Amniotic epithelial cell (primary cell): Measurements from ENCODE around the gene MYH11.

ENCODE experiments used
- DNase-seq: peaks from one replicate; pipeline ENCODE4 v3.0.0-alpha.2; 2010; ENCODE audit warnings: low read depth

MYH11 gene

DNA sequence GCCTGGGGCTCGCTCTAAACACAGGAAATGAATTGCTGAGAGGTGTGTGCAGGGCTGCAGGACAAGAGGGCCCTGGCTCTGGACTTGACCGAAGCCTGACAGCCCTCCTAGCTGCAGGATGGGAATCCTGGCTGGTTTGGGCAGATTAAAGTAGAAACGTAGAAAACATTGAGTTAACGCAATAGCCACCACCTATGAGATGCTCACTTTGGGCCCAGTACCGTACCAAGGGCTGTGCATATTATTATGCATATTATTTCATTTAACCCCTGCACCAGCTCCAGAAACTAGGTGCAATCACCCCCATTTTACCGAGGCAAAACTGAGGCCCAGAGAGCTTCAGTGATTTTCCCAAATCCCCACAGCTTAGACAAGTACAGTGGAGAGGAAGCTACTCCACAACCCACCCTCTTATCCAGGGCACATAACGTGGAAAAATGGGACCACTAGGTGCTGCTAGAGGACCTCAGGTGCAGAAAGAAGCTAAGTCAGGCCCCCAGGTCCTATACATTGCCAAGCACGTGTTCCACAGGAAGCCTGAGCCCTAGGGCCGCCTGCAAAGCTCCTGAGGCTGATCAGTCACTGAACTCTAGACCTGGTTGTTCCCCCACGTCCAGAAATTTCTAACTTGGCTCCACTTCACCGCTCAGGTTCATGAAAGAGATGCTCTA lies 79.2 kb downstream of the MYH11 start:
- DNase-seq: peak; percentile 57

DNA sequence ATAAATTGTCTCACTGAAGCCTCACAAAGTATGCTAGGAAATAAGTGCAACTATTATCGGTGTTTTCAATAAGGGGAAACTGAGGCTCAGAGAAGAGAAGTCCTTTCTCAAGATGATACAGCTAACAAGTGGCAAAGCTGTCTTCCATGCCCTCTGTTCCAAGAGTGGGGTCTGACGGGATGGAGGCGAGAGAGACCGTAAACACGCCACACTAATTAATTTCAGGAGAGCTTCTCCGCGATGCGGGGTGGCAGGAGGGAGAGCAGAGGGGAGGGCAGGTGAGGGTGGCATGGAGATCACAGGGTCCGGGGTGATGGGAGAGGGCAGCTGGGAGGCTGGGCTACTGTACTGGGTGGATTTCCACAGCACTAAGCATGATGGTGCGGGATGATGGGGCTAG lies 80.3 kb downstream of the MYH11 start:
- no peak for DNase-seq

DNA sequence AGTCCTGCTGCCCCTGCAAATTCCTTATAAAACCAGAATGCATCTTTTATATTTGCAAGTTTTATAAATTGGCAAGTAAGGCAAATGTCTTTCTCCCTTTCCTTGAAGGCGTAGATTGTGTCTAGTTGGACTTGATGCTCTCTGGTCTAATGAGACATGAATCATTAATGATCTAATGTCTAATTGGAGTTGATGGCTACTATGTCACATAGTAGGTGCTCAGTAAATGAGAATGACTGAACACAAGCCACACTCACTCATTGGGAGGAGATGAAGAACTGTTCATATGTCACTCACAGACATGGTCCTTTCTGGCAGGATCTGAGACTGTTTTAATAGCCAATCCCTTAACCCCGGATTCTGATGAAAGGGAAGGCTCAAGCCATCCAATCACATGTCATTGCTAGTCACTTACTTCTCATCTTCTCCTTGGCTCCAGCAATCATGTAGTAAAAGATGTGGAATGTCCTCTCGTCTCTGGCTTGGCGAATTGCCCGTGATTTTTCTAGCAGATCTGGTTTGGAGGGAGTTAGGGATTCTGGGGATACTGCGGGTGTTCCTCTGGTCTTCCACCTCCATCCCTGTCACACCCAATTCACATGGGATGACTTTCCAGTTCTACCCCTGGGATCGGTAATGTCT lies 81.0 kb downstream of the MYH11 start:
- DNase-seq: no peak

DNA sequence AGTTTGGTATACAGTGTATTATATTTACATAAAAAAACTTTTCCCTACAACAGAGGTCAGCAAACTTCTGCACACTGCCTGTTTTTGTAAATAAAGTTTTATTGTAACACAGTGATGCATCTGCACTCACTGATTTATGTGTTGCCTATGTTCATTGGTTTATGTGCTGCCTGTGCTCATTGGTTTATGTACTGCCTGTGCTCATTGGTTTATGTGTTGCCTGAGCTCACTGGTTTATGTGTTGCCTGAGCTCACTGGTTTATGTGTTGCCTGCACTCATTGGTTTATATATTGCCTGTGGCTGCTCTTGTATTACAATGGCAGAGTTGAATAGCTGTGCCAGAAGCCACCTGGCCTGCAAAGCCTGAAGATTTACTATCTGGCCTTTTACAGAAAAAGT lies 81.6 kb downstream of the MYH11 start:
- DNase-seq: peak; percentile 37

DNA sequence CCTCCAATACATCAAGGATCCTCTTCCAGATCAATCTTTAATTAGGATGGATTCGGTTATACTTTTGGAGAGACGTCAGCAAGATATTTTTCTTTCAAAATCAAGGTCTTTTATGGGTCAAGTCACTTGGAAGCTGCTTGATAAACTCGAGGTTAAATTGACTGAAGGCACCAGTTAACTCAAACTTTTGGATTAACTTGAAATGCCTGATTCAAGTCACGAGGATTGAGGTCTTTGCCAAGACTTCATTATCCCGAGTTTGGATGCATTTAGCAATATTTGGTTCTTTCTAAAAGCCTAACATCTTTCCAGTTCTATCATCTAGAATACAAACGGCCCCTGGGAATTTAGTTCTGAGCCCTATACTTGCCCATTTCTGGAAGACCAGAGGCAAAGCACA lies 82.9 kb downstream of the MYH11 start:
- no peak for DNase-seq

DNA sequence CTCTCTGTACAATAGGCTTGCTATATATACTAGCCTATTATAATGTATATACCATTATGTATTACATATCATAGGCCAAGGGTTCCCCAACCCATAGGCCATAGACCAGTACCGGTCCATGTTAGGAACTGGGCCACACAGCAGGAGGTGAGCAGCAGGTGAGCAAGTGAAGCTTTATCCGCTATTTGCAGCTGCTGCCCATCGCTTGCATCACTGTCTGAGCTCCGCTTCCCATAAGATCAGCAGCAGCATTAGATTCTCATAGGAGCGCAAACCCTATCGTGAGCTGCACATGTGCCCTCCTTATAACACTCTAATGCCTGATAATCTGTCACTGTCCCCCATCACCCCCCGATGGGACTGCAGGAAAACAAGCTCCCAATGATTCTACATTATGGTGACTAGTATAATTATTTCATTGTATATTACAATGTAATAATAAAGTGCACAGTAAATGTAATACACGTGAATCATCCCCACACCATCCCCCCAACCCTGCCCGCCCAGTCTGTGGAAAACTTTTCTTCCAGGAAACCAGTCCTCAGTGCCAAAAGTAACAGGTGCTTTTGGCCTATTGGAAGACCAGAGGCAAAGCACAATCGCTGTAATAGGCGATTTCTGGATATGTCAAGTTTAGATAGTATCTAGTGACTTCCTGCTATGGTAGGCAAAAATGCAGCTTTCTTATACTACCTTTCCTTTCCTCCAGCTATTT lies 84.1 kb downstream of the MYH11 start:
- DNase-seq: no peak

DNA sequence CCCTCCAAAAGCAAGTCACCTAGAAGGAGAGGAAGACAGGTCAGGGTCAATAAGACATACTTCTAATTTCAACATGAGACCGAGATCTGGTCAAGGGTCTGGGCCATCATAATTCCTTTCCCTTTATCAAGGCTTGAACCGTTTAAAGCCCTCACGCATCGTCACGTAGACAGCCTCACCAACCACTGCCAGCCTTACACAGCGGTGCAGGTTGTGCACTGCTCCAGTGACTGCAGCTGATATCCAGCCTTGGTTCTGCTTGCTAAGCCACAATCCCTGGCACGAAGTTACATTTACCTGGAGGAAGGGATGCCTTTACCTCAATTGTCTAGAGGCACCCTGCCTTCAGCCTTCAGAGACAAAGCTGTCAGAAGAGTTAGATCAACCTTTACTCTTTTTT lies 85.1 kb downstream of the MYH11 start:
- DNase-seq: no peak

DNA sequence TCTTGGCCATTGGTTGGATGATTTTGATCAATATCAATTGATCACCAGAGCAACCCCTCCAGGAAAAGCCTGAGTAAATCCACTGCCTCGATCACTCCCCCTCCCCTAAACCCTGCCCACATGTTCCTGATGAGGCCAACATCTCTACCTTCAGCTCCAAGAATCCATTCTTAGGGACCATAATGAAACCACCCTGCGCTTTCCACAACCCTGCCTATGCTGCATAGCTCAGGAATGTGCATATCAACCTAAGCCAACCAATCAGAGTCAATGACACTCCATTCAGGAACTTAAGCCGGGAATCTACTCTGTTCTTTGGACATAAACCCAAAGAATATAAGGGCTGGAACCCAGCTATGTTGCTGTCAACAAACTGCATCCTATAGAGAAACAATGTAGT lies 86.3 kb downstream of the MYH11 start:
- DNase-seq: peak; percentile 62

DNA sequence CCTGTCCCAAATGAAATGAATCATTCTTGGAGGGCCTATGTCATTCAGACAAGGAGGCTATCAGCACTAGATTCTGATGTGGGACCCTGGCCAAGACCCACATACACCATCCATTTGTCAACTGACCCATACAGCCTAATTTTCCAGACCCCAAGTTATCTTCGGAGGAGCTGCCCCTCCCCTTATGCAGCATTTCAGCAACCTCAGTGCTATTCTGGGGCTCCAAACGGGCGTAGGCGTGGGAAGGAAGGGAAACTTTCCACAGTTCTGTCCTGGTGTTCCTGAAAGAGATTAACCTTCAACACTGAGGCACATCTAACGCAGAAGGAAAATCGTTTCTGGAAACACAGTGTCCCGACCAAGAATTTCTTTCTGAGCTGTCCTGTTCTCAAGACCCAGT lies 86.7 kb downstream of the MYH11 start:
- no peak for DNase-seq

DNA sequence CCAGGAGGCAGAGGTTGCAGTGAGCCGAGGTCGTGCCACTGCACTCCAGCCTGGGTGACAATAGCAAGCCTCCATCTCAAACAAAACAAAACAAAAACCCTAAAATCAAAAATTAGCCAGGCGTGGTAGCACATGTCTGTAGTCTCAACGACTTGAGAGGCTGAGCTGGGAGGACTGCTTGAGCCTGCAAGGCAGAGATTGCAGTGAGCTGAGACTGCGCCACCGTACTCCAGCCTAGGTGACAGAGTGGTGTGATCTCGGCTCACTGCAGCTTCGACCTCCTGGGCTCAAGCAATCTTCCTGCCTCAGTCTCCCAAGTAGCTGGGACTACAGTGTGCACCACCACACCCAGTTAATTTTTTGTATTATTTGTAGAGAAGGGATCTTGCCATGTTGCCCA lies 87.6 kb downstream of the MYH11 start:
- DNase-seq: no peak

DNA sequence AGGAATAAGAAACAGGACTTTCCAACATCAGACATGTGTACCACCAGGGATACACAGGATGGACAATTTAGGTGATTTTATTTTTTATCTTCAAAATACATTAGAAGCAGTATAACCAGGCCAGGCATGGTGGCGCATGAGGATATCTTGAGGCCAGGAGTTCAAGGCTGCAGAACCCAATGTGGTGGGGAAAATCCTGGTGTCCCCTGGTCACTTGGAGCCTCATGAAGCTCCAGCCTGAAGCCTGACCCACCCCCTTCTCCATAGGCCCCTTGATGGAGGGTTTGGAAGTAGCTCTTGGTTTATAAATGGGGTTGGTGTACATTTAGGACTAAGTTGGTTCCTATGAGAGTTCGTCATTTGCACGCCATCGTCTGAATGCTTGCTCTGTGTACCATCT lies 88.6 kb downstream of the MYH11 start:
- DNase-seq: no peak

DNA sequence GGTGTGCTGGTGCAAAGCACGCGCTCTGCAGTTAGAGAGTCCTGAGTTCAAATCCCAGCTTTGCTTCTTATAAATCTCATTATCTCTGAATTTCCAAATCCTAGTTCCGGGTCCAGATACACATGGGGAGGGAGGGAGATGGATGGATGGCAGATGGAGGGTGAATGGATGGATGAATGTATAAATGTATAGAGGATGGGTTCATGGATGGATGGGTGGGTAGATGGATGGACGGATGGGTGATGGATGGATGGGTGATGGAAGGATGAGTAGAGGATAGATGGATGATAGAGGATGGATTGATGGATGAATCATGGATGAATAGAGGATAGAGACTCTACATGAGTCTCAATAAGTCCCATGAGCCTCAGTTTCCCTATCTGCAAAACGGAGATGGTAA lies 89.9 kb downstream of the MYH11 start:
- DNase-seq: no peak

DNA sequence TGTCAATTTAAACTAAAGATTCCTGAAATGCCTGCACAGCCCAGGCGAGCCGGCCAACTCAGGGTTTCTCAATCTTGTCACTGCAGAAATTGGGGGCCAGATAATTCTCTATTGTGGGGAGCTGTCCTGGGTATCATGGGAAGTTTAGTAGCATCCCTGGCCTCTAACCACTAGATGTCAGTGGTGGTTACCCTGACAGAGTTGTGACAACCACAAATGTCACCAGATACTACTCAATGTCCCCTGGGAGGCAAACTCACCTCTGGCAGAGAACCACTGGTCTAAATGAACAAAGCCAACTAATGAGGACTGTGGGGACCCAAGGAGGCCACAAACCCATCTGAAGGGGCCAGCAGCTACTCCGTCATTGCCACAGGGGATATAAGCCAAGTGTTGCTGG lies 90.9 kb downstream of the MYH11 start:
- peak; percentile 13 for DNase-seq

DNA sequence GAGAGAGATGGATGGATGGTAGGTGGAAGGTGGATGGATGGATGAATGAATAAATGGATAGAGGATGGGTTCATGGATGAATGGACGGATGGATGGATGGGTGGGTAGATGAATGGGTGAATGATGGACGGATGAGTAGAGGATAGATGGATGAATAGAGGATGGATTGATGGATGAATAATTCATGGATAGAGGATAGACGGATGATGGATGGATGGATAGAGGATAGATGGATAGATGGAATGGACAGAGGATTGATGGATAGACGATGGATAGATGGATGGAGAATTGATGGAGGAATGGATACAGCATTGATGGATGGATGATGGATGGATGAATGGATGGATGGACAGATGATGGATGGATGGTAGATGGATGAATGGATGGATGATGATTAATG lies 91.7 kb downstream of the MYH11 start:
- DNase-seq: no peak

DNA sequence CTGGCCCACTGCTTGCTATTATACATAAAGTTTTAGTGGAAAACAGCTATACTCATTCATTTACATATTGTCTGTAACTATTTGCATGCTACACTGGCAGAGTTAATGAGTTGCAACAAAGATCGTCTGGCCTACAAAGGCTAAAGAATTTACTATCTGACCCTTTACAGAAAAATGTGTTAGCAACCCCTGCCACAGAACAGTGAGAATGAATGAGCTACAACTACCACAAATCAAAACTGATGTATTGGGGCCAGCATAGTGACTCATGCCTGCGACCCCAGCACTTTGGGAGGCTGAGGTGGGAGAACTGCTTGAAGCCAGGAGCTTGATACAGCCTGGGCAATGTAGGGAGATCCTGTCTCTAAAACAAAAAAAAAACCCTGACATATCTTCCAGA lies 92.7 kb downstream of the MYH11 start:
- no peak for DNase-seq

DNA sequence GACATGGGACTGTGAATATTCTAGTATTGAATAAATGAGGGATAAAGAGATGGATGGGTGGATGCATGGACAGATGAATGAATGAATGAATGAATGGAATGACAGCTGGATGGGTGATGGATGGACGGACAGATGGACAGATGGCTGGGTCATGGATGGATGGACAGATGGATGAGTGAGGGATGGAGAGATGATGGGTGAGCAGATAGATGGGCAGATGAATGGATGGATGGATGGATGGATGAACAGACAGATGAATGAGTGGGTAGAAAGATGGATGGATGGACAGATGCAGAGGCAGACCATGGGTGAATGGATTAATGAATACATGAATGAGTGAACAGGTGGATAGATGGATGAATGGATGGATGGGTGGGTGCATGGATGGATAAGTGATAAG lies 96.7 kb downstream of the MYH11 start:
- DNase-seq: no peak

DNA sequence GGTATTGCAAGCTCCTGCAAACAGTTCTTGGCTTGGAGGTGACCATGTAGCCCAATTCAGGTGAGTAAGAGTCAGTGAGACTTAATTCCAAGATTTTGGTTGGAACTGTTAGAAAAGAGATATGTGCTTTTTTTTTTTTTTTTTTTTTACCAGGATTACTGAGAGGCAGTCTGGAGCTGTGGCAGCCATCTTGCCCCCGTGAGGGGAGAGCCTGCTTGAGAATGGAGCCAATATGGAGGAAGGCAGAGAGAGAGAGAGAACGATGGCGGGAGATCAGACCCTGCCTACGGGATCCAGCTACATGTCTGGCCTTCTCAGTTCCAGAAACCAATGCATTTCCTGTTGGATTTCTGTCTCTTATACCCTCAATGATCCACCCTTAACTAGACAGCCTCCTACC lies 97.8 kb downstream of the MYH11 start:
- DNase-seq: no peak

DNA sequence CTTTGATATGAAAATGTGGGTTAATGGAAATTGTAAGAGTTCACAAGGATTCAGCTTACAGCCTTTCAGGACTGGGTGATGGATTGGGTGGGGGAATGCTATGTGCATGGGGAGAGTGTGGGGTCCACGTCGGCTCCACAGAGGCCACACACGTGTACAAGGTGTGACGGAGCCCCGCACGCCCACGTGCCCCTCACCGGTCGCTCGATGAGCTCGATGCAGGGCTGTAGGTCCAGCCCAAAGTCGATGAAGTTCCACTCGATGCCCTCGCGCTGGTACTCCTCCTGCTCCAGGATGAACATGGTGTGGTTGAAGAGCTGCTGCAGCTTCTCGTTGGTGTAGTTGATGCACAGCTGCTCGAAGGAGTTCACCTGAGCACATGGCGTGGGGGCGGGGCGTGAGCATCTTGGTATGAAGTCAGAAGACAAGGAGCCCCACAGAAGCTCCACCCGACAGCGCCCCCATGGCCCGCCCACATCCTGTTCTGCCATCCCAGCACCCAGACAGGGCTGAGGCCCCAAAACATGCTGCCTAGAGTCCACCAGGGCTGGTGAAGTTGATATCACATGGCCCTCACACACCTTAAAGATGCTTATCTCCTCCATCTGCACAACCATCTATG lies 99.1 kb downstream of the MYH11 start:
- DNase-seq: no peak

DNA sequence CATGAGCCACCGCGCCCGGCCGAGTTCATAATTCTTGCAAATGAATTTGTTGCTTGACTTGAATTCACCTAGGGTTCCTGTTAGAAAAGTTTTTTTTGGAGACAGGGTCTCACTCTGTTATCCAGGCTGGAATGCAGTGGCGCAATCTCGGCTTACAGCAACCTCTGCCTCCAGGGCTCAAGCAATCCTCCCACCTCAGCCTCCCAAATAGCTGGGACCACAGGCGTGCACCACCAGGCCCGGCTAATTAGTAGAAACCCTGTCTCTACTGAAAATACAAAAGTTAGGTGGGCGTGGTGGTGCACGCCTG lies 99.8 kb downstream of the MYH11 start:
- DNase-seq: no peak

DNA sequence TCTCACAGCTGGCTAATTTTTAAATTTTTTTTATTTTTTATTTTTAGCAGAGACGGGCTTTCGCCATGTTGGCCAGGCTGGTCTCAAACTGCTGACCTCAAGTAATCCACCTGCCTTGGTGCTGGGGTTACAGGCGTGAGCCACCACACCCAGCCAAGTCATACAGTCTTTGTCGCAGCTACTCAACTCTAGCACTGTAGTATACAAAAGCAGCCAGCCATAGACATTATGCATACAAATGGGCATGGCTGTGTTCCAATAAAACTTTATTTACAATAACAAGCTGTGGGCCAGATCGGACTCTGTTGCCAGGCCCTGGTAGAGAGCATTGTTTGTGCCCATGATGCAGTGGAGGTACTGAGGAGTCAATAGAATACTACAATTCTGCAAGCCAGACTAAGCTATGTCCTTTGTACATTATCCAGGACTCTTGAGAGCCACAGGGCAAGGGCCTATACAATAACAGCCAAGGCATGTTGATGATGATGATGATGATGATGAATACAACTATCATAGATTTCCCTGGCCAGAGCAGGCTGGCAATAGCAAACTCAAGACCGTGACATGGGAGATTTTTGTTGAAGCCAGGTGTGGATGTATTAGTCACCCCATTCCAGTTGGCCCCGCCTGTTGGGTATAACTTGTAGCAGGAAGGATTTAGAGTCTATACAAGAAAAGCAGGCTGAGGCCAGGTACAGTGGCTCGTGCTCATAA lies 101.8 kb downstream of the MYH11 start:
- DNase-seq: no peak

DNA sequence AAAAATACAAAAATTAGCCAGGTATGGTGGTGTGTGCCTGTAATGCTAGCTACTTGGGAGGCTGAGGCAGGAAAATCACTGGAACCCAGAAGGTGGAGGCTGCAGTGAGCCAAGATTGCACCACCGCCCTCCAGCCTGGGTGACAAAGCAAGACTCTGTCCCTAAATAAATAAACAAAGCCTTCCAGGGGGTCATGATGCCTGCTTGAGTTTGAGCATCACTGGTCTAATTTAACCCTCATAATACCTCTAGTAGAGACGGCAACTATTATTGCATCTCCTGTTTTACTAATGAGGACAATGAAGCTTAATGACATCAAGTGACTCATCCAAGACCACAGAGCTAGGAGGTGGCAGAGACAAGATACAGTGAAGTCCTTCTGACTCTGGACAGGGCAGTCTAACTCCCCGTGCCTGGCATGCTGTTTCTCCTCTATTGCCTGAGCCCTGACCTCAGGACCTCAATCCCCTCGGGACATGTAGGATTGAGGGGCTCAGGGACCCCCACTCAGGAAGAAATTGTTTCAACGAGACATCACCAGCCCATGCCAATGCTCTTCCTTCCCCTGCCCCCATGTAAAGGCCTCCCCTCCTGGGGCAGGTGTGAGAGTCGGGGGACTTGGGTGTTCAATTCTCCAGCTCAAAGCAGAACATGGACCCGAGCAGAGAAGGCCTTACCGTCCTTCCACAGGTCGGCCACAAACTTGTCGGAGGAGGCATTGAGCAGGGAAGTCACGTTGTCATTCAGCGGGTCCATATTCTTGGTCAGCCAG lies 103.9 kb downstream of the MYH11 start:
- DNase-seq: no peak

DNA sequence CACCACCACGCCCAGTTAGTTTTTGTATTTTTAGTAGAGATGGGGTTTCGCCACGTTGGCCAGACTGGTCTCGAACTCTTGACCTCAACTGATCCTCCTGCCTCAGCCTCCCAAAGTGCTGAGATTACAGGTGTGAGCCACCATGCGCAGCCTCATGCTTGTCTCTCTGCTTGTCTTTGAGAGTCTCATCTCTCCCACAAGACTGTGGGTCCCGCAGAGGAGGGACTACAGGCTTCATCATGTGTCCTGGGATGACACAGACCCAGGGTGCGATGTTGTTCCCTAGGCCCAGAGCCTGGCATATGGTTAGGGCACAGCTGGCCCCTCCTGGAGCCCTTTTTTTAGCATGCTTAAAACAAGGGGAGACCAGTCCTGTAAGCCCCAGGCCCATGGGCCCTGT lies 104.9 kb downstream of the MYH11 start:
- no peak for DNase-seq
